ENCODE results near the gene CFAP46.
"Not testable (repeated sequence)": the region's sequence is repeated elsewhere in the genome, so short reads cannot be mapped to it uniquely, and the experiment has no call there.

The CFAP46 gene

GRCh38 chr10:132979491-132980425 is 37.4 kb upstream of the CFAP46 start:
- no peak for DNase-seq

DNA sequence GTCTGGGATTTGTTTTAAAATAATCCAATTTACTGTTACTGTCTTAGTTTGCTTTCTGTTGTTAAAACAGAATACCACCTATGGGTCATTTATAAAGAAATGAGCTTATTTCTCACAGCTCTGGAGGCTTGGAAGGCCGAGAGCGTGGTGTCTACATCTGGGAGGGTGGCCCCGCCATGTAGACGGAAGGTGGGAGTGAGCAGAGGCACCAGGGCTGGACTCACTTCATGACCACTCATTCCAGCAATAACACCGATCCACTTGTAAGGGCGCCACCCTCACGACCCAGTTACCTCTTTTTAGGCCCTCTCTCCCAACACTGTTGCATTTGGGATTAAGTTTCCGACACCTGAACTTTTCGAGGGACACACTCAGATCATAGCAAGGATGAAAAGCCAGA is 36.2 kb upstream of the CFAP46 start:
- DNase-seq, result no peak

GRCh38 chr10:132977807-132978206 is 35.4 kb upstream of the CFAP46 start:
- DNase-seq, result no peak

DNA sequence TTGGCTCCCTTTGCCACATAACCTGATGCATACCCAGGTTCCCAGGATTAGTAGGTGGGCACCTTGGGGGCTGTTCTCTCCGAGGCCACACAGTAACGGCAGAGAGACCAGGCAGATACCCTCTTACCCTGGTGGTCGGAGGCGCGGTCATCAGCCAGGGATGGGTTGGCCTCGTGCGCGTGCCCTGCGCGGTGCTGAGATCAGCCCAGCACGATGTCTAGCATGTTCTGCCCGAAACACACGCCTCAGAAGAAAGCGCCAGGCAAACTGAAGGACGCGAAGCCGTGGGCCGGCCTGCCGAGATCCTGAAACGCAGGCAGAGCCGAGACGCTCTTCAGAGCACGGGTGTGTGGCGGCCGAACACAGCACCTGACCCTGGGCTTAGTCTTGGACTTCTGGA is 34.7 kb upstream of the CFAP46 start:
- no peak for DNase-seq

DNA sequence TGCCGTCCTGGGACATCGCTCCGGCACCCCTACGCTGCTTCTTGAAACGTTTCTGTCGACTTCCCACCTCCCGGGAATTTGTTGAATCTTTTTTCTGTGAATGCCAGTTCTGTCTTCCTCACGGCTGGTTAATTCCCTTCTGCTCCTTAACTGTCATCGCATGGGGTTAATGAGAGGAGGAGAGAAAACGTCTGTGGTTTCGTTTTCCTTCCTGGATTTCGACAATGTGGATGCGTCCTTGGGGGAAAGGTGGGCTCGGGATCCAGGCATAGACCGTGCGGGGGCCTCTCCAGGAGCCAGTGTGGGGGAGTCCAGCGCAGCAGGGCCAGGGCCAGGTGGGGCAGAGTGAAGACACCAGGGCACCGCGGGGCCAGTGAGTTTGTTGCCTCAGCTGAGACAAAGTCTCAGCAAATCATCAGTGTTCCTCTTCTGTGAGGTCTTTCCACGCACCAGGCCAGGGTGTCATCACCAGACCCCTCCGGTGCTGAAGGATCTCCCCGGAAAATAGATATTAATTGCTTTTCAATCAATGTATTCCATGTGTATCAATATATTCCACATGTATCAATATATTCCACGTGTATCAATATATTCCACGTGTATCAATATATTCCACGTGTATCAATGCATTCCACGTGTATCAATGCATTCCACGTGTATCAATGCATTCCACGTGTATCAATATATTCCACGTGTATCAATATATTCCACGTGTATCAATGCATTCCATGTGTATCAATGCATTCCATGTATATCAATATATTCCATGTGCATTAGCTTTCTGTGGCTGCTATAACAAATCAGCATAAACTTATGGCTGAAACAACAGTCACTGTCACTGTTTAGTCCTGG is 33.7 kb upstream of the CFAP46 start:
- no peak for DNase-seq

- no peak for DNase-seq
These were observed 32.8 kb upstream of the CFAP46 start for GRCh38 chr10:132974886-132975830.

- DNase-seq, result no peak
These were observed 32.0 kb upstream of the CFAP46 start for GRCh38 chr10:132974249-132974796.

DNA sequence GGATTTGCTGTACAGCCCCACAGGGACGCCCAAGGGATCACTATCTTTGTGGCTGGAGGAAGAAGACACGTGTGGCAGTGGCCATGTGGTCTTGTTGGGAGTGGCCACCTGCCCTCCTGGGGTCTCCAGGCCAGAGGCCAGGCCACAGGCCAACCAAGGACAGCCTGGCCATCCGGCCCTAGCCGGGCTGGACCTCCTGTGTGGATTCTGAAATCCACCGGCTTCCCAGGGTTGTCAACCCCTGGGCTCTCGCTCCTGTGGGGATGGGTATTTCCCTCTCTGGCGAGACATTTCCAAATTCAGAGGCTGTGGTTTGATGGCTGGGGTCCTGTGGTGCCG is 31.5 kb upstream of the CFAP46 start:
- DNase-seq, result no peak

- DNase-seq, result no peak
These were observed 30.9 kb upstream of the CFAP46 start for GRCh38 chr10:132972986-132973902.

DNA sequence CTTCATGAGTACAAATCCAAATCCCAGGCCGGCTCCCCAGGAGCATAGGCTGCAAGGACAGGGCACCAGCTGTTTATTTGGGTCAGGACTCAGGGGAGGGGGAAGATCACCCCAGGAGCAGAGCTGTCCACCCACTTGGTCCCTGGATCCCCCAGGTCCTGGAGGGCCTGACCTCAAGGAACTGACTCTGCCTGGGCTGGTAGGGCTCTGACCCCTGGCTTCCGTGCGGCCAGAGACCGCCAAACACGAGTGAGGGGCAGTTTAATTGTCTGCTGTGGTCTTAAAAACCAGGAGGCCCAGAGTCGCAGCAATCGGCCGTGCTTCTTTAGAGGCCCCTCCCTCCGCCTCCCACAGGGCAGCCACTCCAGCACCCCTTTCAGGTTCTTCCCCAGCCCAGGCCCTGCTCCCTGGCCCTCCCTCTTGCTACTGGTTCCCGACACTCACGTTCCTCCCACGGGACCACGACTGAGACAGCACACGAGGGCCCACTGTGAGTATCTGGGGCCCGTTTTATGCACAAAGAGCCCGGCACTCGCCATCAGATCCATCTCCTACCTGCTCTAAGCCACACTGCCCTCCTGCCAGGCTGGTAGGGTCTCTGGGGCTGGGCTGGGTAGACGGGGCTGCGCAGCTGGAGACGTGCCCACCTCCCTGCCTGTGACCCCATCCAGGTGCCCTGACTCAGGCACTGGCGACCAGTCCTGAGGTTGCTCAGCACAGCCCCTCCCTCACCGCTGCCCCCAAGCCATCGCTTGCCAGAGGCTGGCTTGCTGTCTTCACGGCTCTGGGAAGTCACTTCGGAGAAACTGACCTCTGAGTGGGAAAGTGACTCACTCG is 30.0 kb upstream of the CFAP46 start:
- DNase-seq, result no peak

GRCh38 chr10:132971448-132972148 is 29.2 kb upstream of the CFAP46 start:
- DNase-seq, result no peak

GRCh38 chr10:132970641-132971438 is 28.5 kb upstream of the CFAP46 start:
- no peak for DNase-seq

DNA sequence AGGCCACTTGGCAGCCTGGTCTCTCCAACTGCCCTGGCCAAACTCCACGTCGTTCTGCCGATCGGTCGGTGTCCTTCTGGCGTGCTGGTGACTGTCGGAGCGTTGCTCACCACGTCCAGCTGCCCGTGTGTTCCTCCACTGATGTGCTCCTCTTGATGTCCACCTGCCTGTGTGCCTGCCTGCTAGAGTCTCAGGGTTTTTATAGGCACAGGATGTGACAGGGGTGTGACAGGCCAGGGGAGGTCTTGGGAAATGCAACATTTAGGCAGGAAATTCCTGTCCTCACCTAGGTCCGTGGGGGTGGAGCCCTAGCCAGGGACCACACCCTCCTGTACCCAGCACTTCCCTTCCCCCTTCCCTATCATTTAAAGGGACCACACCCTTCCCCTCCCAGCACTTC is 25.2 kb upstream of the CFAP46 start:
- no peak for DNase-seq

- DNase-seq, result no peak
These were observed 23.2 kb upstream of the CFAP46 start for GRCh38 chr10:132965411-132966057.

GRCh38 chr10:132964707-132965410 is 22.5 kb upstream of the CFAP46 start:
- not testable (repeated sequence) for DNase-seq

DNA sequence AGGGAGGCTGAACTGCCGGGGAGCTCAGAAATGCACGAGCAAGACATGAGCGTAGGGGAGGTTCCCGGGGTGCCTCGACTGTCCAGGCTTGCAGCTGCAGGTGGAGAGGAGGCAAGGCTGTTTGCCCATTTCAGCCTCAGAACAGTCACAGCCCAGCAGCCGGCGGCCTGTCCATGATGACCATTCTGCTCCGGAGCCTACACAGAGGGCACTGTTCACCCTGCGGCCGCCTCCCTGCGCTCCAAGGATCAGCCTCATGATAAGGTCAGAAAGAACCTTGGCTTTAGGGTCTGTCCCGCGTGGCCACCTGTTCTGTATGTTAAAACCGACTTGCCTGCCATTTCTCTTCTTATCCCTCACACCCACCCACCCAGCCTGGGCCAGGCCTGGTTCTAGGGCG is 21.9 kb upstream of the CFAP46 start:
- no peak for DNase-seq

DNA sequence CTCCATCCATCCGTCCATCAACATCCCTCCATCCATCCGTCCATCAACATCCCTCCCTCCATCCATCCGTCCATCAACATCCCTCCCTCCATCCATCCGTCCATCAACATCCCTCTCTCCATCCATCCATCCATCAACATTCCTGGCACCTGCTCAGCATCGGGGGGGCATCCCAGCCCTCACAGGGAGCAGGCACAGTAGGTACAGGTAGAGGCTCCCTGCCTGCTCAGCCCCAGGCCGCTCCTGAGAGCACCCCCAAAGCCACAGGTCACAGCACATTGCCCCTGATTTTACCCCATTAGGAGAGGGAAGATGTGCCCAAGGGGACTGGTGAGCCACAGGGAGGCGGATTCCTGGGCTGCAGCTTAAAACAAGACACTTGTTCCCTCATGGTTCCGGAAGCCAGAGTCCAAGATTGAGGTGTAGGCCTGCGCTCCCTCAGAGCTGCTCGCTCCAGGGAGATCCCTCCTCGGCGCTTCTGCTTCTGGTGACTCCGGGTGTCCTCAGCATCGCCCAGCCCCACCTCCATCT is 21.1 kb upstream of the CFAP46 start:
- DNase-seq, result no peak
